WTC11 (cell line): ENCODE results near the gene CFDP1. TPM values are rescaled to one million over a fixed set of nuclear protein-coding genes. Genes with fewer than 3 reads are reported as not detected.

Experiments
- ATAC-seq: fragments of 200-7000 bp; cut with Tn5 transposase; 2 replicates; pipeline ENCODE4 v1.10.0; 2021; ENCODE audit warnings: mild to moderate bottlenecking, moderate library complexity
- CTCF ChIA-PET: fragments of 300-600 bp; sonication (Branson Sonifier 250); formaldehyde crosslinking; loops from one replicate; lab custom pipeline; 2021; ENCODE audit warnings: antibody characterized with exemption; lab: Charles Lee
- POLR2A ChIA-PET: fragments of 350-600 bp; sonication (Branson Sonifier 250); formaldehyde crosslinking; loops from one replicate; lab custom pipeline; 2021; ENCODE audit warnings: antibody characterized with exemption; lab: Charles Lee
- DNase-seq: peaks from one replicate; pipeline ENCODE4 v3.0.0; 2021; ENCODE audit warnings: low spot score
- H3K27ac Mint-ChIP-seq: 2 replicates; pipeline ENCODE4 v1.8.0; 2021; ENCODE audit warnings: mixed read lengths
- H3K27me3 Mint-ChIP-seq: 2 replicates; pipeline ENCODE4 v1.8.0; 2021; ENCODE audit warnings: low read depth, mild to moderate bottlenecking, moderate library complexity, mixed read lengths
- H3K36me3 Mint-ChIP-seq: 2 replicates; pipeline ENCODE4 v1.8.0; 2021; ENCODE audit warnings: mixed read lengths
- H3K4me1 Mint-ChIP-seq: 2 replicates; pipeline ENCODE4 v1.8.0; 2022; ENCODE audit warnings: mixed read lengths
- H3K4me3 Mint-ChIP-seq: 2 replicates; pipeline ENCODE4 v1.8.0; 2021; ENCODE audit warnings: mild to moderate bottlenecking, moderate library complexity, mixed read lengths
- H3K9me3 Mint-ChIP-seq: 2 replicates; pipeline ENCODE4 v1.8.0; 2021; ENCODE audit warnings: mixed read lengths
- CBFB ChIP-seq: sonication (generic); formaldehyde crosslinking; IDR thresholded peaks from 2 replicates; pipeline ENCODE4 v1.8.1; 2022; ENCODE audit warnings: mild to moderate bottlenecking, low read depth, missing genetic modification reagents
- CREB1 ChIP-seq: sonication (generic); formaldehyde crosslinking; IDR thresholded peaks from 2 replicates; pipeline ENCODE4 v1.8.0; 2023; ENCODE audit warnings: mild to moderate bottlenecking, missing genetic modification reagents
- FOXP1 ChIP-seq: sonication (generic); formaldehyde crosslinking; IDR thresholded peaks from 2 replicates; pipeline ENCODE4 v1.8.0; 2022; ENCODE audit warnings: missing genetic modification reagents, mild to moderate bottlenecking, moderate library complexity, borderline replicate concordance
- GABPB1 ChIP-seq: sonication (generic); formaldehyde crosslinking; IDR thresholded peaks from 2 replicates; pipeline ENCODE4 v1.8.1; 2023; ENCODE audit warnings: mild to moderate bottlenecking, missing genetic modification reagents
- IRF2 ChIP-seq: sonication (generic); formaldehyde crosslinking; IDR thresholded peaks from 2 replicates; pipeline ENCODE4 v1.8.0; 2022; ENCODE audit warnings: low read depth, missing genetic modification reagents, borderline replicate concordance
- KAT7 ChIP-seq: sonication (generic); formaldehyde crosslinking; IDR thresholded peaks from 2 replicates; pipeline ENCODE4 v1.8.1; 2023; ENCODE audit warnings: missing genetic modification reagents, mild to moderate bottlenecking, borderline replicate concordance
- NFYB ChIP-seq: sonication (generic); formaldehyde crosslinking; conservative IDR thresholded peaks from 2 replicates; pipeline ENCODE4 v1.8.0; 2022; ENCODE audit warnings: low read depth, missing genetic modification reagents
- NR3C1 ChIP-seq: sonication (generic); formaldehyde crosslinking; conservative IDR thresholded peaks from 2 replicates; pipeline ENCODE4 v1.8.1; 2023; ENCODE audit warnings: low read depth, mild to moderate bottlenecking, missing genetic modification reagents
- RORB ChIP-seq: fragments of 250-450 bp; sonication (Bioruptor Pico); IDR thresholded peaks from 2 replicates; pipeline ENCODE4 v1.9.0; 2021; ENCODE audit warnings: mild to moderate bottlenecking
- ZNF263 ChIP-seq: sonication (generic); formaldehyde crosslinking; IDR thresholded peaks from 2 replicates; pipeline ENCODE4 v1.8.1; 2022; ENCODE audit warnings: low read depth, mild to moderate bottlenecking, moderate library complexity, missing genetic modification reagents
- ZNF396 ChIP-seq: fragments of 250-450 bp; sonication (Bioruptor Pico); IDR thresholded peaks from 2 replicates; pipeline ENCODE4 v1.8.0; 2021; ENCODE audit warnings: mild to moderate bottlenecking, moderate library complexity, borderline replicate concordance
- ZNF423 ChIP-seq: fragments of 250-450 bp; sonication (Bioruptor Pico); IDR thresholded peaks from 2 replicates; pipeline ENCODE4 v2.1.2; 2022; ENCODE audit warnings: mild to moderate bottlenecking, moderate library complexity
- total RNA-seq: library from RNA; stranded (reverse); gene quantifications from 3 replicates; pipeline ENCODE4 v1.2.3, GENCODE V29; 2021
- TF ChIP-seq, protein P1 (sequence below): sonication (generic); formaldehyde crosslinking; IDR thresholded peaks from 2 replicates; pipeline ENCODE4 v1.8.0; 2022; ENCODE audit warnings: mild to moderate bottlenecking, missing genetic modification reagents
- TF ChIP-seq, protein P2 (sequence below): fragments of 250-450 bp; sonication (Bioruptor Pico); IDR thresholded peaks from 2 replicates; pipeline ENCODE4 v1.9.0; 2021; ENCODE audit warnings: mild to moderate bottlenecking
- TF ChIP-seq, protein P3 (sequence below): fragments of 250-450 bp; sonication (Bioruptor Pico); IDR thresholded peaks from 2 replicates; pipeline ENCODE4 v1.9.0; 2021; ENCODE audit warnings: mild to moderate bottlenecking, borderline replicate concordance
- TF ChIP-seq, protein P4 (sequence below): fragments of 200-600 bp; IDR thresholded peaks from 2 replicates; pipeline ENCODE4 v1.8.0; 2022; ENCODE audit warnings: antibody characterized with exemption
- TF ChIP-seq, protein P5 (sequence below): sonication (generic); formaldehyde crosslinking; IDR thresholded peaks from 2 replicates; pipeline ENCODE4 v1.8.0; 2022; ENCODE audit warnings: missing genetic modification reagents
- TF ChIP-seq, protein P6 (sequence below): fragments of 250-450 bp; sonication (Bioruptor Pico); IDR thresholded peaks from 2 replicates; pipeline ENCODE4 v1.9.0; 2021; ENCODE audit warnings: mild to moderate bottlenecking
- TF ChIP-seq, protein P7 (sequence below): sonication (generic); formaldehyde crosslinking; IDR thresholded peaks from 2 replicates; pipeline ENCODE4 v1.8.1; 2023; ENCODE audit warnings: mild to moderate bottlenecking, missing genetic modification reagents, moderate library complexity

Gene CFDP1
- total RNA-seq, 1 experiment from 2014 or later = 79.2 TPM

DNA sequence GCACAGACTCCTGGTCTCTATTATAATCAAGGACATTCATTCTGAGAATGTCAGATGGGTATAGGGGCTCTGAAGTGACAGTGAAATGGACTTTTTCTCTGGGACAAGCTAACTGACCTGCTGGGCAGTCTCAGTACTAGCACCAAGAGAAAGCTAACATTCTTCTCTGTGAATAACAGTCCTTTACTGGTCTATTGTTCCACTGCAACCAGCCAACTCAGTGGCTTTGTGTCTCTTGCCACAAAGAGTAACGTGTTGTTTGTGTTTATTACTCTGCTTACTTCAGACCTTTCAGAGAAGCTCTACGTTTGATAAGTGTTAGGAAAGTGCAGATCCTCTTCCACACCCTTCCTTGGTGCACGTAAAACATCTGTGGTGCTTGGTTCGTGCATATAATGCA, 120.4 kb downstream of the CFDP1 start (continued):
- TF ChIP-seq NFYB (CRISPR knock-in tag) (no peak), ZNF396 (CRISPR knock-in tag) (no peak)

DNA sequence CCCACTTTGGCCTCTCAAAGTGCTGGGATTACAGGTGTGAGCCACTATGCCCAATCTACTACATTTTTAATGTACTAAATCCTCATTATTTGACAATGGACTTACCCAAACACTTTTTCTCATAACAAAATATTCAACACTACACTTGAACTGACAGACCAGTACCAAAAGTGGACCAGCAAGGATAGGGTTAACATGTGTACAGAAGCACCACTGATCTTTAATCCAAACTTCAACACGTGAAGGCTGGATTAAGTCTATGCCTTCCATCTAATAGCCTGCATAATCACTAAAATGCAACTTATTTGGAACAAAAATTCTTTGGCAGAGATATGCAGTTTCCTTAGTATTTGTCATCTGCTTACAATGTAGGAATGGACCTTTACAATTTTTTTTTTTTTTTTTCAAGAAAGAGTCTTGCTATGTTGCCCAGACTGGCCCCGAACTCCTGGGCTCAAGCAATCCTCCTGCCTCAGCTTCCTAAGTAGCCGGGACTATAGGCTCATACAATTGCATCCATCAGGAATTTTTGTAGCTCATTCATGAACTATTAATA, 121.8 kb downstream of the CFDP1 start:
- Mint-ChIP-seq H3K27me3 (no peaks in the 10 kb centered on the region), H3K36me3 (peaks cover 4% of the 10 kb centered on the region), H3K27ac (no peak overlapping the region), H3K4me3 (no peak overlapping the region), H3K4me1 (0 out of 2 replicates have a peak, but pooled peaks cover 4% of the 10 kb centered on the region), H3K9me3 (no peaks in the 10 kb centered on the region)
- ChIA-PET CTCF (interaction anchor here (0.8 to 1.3 kb wide), 3 partner anchors 58 to 78 kb away, joined by 3 to 4 read pairs (median 4); no protein-coding TSS in a partner anchor), POLR2A (no interaction called here)
- no peak for ATAC-seq
- DNase-seq = no peak
- TF ChIP-seq, protein P1, sequence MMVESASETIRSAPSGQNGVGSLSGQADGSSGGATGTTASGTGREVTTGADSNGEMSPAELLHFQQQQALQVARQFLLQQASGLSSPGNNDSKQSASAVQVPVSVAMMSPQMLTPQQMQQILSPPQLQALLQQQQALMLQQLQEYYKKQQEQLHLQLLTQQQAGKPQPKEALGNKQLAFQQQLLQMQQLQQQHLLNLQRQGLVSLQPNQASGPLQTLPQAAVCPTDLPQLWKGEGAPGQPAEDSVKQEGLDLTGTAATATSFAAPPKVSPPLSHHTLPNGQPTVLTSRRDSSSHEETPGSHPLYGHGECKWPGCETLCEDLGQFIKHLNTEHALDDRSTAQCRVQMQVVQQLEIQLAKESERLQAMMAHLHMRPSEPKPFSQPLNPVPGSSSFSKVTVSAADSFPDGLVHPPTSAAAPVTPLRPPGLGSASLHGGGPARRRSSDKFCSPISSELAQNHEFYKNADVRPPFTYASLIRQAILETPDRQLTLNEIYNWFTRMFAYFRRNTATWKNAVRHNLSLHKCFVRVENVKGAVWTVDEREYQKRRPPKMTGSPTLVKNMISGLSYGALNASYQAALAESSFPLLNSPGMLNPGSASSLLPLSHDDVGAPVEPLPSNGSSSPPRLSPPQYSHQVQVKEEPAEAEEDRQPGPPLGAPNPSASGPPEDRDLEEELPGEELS (CRISPR knock-in tag) = no peak
- TF ChIP-seq FOXP1 (CRISPR knock-in tag) = no peak
- TF ChIP-seq CREB1 = no peak
- TF ChIP-seq IRF2 (CRISPR knock-in tag) = no peak
- TF ChIP-seq NR3C1 (CRISPR knock-in tag) = no peak
- no peak for TF ChIP-seq KAT7 (CRISPR knock-in tag)
- TF ChIP-seq ZNF263 (CRISPR knock-in tag) = no peak
- no peak for TF ChIP-seq ZNF423 (CRISPR knock-in tag)
- TF ChIP-seq, protein P2, sequence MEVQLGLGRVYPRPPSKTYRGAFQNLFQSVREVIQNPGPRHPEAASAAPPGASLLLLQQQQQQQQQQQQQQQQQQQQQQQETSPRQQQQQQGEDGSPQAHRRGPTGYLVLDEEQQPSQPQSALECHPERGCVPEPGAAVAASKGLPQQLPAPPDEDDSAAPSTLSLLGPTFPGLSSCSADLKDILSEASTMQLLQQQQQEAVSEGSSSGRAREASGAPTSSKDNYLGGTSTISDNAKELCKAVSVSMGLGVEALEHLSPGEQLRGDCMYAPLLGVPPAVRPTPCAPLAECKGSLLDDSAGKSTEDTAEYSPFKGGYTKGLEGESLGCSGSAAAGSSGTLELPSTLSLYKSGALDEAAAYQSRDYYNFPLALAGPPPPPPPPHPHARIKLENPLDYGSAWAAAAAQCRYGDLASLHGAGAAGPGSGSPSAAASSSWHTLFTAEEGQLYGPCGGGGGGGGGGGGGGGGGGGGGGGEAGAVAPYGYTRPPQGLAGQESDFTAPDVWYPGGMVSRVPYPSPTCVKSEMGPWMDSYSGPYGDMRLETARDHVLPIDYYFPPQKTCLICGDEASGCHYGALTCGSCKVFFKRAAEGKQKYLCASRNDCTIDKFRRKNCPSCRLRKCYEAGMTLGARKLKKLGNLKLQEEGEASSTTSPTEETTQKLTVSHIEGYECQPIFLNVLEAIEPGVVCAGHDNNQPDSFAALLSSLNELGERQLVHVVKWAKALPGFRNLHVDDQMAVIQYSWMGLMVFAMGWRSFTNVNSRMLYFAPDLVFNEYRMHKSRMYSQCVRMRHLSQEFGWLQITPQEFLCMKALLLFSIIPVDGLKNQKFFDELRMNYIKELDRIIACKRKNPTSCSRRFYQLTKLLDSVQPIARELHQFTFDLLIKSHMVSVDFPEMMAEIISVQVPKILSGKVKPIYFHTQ (CRISPR knock-in tag) = no peak
- TF ChIP-seq, protein P3, sequence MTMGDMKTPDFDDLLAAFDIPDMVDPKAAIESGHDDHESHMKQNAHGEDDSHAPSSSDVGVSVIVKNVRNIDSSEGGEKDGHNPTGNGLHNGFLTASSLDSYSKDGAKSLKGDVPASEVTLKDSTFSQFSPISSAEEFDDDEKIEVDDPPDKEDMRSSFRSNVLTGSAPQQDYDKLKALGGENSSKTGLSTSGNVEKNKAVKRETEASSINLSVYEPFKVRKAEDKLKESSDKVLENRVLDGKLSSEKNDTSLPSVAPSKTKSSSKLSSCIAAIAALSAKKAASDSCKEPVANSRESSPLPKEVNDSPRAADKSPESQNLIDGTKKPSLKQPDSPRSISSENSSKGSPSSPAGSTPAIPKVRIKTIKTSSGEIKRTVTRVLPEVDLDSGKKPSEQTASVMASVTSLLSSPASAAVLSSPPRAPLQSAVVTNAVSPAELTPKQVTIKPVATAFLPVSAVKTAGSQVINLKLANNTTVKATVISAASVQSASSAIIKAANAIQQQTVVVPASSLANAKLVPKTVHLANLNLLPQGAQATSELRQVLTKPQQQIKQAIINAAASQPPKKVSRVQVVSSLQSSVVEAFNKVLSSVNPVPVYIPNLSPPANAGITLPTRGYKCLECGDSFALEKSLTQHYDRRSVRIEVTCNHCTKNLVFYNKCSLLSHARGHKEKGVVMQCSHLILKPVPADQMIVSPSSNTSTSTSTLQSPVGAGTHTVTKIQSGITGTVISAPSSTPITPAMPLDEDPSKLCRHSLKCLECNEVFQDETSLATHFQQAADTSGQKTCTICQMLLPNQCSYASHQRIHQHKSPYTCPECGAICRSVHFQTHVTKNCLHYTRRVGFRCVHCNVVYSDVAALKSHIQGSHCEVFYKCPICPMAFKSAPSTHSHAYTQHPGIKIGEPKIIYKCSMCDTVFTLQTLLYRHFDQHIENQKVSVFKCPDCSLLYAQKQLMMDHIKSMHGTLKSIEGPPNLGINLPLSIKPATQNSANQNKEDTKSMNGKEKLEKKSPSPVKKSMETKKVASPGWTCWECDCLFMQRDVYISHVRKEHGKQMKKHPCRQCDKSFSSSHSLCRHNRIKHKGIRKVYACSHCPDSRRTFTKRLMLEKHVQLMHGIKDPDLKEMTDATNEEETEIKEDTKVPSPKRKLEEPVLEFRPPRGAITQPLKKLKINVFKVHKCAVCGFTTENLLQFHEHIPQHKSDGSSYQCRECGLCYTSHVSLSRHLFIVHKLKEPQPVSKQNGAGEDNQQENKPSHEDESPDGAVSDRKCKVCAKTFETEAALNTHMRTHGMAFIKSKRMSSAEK (CRISPR knock-in tag) = no peak
- TF ChIP-seq, protein P4, sequence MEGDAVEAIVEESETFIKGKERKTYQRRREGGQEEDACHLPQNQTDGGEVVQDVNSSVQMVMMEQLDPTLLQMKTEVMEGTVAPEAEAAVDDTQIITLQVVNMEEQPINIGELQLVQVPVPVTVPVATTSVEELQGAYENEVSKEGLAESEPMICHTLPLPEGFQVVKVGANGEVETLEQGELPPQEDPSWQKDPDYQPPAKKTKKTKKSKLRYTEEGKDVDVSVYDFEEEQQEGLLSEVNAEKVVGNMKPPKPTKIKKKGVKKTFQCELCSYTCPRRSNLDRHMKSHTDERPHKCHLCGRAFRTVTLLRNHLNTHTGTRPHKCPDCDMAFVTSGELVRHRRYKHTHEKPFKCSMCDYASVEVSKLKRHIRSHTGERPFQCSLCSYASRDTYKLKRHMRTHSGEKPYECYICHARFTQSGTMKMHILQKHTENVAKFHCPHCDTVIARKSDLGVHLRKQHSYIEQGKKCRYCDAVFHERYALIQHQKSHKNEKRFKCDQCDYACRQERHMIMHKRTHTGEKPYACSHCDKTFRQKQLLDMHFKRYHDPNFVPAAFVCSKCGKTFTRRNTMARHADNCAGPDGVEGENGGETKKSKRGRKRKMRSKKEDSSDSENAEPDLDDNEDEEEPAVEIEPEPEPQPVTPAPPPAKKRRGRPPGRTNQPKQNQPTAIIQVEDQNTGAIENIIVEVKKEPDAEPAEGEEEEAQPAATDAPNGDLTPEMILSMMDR = no peak
- TF ChIP-seq, protein P5, sequence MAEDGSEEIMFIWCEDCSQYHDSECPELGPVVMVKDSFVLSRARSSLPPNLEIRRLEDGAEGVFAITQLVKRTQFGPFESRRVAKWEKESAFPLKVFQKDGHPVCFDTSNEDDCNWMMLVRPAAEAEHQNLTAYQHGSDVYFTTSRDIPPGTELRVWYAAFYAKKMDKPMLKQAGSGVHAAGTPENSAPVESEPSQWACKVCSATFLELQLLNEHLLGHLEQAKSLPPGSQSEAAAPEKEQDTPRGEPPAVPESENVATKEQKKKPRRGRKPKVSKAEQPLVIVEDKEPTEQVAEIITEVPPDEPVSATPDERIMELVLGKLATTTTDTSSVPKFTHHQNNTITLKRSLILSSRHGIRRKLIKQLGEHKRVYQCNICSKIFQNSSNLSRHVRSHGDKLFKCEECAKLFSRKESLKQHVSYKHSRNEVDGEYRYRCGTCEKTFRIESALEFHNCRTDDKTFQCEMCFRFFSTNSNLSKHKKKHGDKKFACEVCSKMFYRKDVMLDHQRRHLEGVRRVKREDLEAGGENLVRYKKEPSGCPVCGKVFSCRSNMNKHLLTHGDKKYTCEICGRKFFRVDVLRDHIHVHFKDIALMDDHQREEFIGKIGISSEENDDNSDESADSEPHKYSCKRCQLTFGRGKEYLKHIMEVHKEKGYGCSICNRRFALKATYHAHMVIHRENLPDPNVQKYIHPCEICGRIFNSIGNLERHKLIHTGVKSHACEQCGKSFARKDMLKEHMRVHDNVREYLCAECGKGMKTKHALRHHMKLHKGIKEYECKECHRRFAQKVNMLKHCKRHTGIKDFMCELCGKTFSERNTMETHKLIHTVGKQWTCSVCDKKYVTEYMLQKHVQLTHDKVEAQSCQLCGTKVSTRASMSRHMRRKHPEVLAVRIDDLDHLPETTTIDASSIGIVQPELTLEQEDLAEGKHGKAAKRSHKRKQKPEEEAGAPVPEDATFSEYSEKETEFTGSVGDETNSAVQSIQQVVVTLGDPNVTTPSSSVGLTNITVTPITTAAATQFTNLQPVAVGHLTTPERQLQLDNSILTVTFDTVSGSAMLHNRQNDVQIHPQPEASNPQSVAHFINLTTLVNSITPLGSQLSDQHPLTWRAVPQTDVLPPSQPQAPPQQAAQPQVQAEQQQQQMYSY = no peak
- no peak for TF ChIP-seq RORB (CRISPR knock-in tag)
- no peak for TF ChIP-seq GABPB1 (CRISPR knock-in tag)
- TF ChIP-seq, protein P6, sequence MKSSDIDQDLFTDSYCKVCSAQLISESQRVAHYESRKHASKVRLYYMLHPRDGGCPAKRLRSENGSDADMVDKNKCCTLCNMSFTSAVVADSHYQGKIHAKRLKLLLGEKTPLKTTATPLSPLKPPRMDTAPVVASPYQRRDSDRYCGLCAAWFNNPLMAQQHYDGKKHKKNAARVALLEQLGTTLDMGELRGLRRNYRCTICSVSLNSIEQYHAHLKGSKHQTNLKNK (CRISPR knock-in tag) = no peak
- TF ChIP-seq CBFB (CRISPR knock-in tag) = no peak
- no peak for TF ChIP-seq NFYB (CRISPR knock-in tag)
- TF ChIP-seq, protein P7, sequence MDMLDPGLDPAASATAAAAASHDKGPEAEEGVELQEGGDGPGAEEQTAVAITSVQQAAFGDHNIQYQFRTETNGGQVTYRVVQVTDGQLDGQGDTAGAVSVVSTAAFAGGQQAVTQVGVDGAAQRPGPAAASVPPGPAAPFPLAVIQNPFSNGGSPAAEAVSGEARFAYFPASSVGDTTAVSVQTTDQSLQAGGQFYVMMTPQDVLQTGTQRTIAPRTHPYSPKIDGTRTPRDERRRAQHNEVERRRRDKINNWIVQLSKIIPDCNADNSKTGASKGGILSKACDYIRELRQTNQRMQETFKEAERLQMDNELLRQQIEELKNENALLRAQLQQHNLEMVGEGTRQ (CRISPR knock-in tag) = no peak
